Measurements from ENCODE around the gene LNX1. TPM values are rescaled to one million over a fixed set of nuclear protein-coding genes. Genes with fewer than 3 reads are reported as not detected.

LNX1 gene
- total RNA-seq, 4 donors from 2014 or later: 0.29 to 12.9 (median 8.8) TPM

- no peak for DNase-seq
- no peak for TF ChIP-seq POLR2A (IDR thresholded peaks at IDR 0.05)
- no peak for TF ChIP-seq CTCF (IDR thresholded peaks at IDR 0.05)
- intact Hi-C loops (cut with DNase I; ENCODE audit: low total_unique reads): no loop called here
- peaks cover 0 to 4% of the 10 kb centered on the region in 2 donors for H3K4me1 ChIP-seq
- H3K27me3 ChIP-seq: no peaks in the 10 kb centered on the region
- no peak overlapping the region for H3K4me3 ChIP-seq
- H3K36me3 ChIP-seq: no peaks in the 10 kb centered on the region
- H3K9me3 ChIP-seq: no peaks in the 10 kb centered on the region
- no peak overlapping the region for H3K27ac ChIP-seq
These were observed 11.5 kb downstream of the LNX1 start for GRCh38 chr4:53579826-53580225.

GRCh38 chr4:53576676-53577372 lies 14.5 kb downstream of the LNX1 start:
- H3K4me1 ChIP-seq: peaks cover 0 to 4% of the 10 kb centered on the region in 2 donors
- DNase-seq: no peak
- H3K27ac ChIP-seq: peak overlapping the region in 1 of 2 donors; percentile 35
- no peak overlapping the region for H3K4me3 ChIP-seq
- H3K27me3 ChIP-seq: no peaks in the 10 kb centered on the region
- no peaks in the 10 kb centered on the region for H3K36me3 ChIP-seq
- TF ChIP-seq POLR2A (IDR thresholded peaks at IDR 0.05) (no peak), CTCF (IDR thresholded peaks at IDR 0.05) (no peak)
- H3K9me3 ChIP-seq: no peaks in the 10 kb centered on the region
- intact Hi-C loops (cut with DNase I; ENCODE audit: low total_unique reads): no loop called here

GRCh38 chr4:53576071-53576617 lies 15.1 kb downstream of the LNX1 start:
- no peaks in the 10 kb centered on the region for H3K36me3 ChIP-seq
- peaks cover 0 to 4% of the 10 kb centered on the region in 2 donors for H3K4me1 ChIP-seq
- H3K27me3 ChIP-seq: no peaks in the 10 kb centered on the region
- no peak for TF ChIP-seq POLR2A (IDR thresholded peaks at IDR 0.05)
- no peak for TF ChIP-seq CTCF (IDR thresholded peaks at IDR 0.05)
- H3K27ac ChIP-seq: peak overlapping the region in 1 of 2 donors; percentile 35
- H3K4me3 ChIP-seq: no peak overlapping the region
- no peak for DNase-seq
- intact Hi-C loops (cut with DNase I; ENCODE audit: low total_unique reads): no loop called here
- H3K9me3 ChIP-seq: no peaks in the 10 kb centered on the region

GRCh38 chr4:53575552-53575951 lies 15.7 kb downstream of the LNX1 start:
- intact Hi-C loops (cut with DNase I; ENCODE audit: low total_unique reads): no loop called here
- no peak for DNase-seq
- H3K27me3 ChIP-seq: no peaks in the 10 kb centered on the region
- no peak overlapping the region for H3K27ac ChIP-seq
- H3K4me3 ChIP-seq: no peak overlapping the region
- H3K9me3 ChIP-seq: no peaks in the 10 kb centered on the region
- TF ChIP-seq POLR2A (IDR thresholded peaks at IDR 0.05): no peak
- no peak for TF ChIP-seq CTCF (IDR thresholded peaks at IDR 0.05)
- no peaks in the 10 kb centered on the region for H3K36me3 ChIP-seq
- H3K4me1 ChIP-seq: peaks cover 0 to 4% of the 10 kb centered on the region in 2 donors

- no peaks in the 10 kb centered on the region for H3K9me3 ChIP-seq
- H3K27me3 ChIP-seq: no peaks in the 10 kb centered on the region
- DNase-seq: no peak
- H3K4me1 ChIP-seq: peaks cover 0 to 4% of the 10 kb centered on the region in 2 donors
- intact Hi-C loops (cut with DNase I; ENCODE audit: low total_unique reads): no loop called here
- H3K4me3 ChIP-seq: no peak overlapping the region
- no peaks in the 10 kb centered on the region for H3K36me3 ChIP-seq
- TF ChIP-seq CTCF (IDR thresholded peaks at IDR 0.05) (no peak), POLR2A (IDR thresholded peaks at IDR 0.05) (no peak)
- no peak overlapping the region for H3K27ac ChIP-seq
These were observed 16.8 kb downstream of the LNX1 start for GRCh38 chr4:53574528-53574927.
